Measurements from ENCODE around the gene CHRNA7.

GRCh38 chr15:32089851-32090359 is 59.6 kb downstream of the CHRNA7 start:
- TF ChIP-seq CTCF (IDR thresholded peaks at IDR 0.05; ENCODE audit: insufficient read depth, low read depth, low read length) (no peak), EZH2 (IDR thresholded peaks at IDR 0.05; ENCODE audit: insufficient read depth, low read length) (no peak)
